NB4 (cell line): ENCODE data around the gene DTNBP1.

Source experiments
- DNase-seq: peaks from one replicate; pipeline ENCODE4 v3.0.0; 2010; ENCODE audit warnings: low read depth
- H3K4me3 ChIP-seq: one replicate; pipeline ENCODE4 v1.5.1; 2011; ENCODE audit warnings: mild to moderate bottlenecking, low read depth, low read length, moderate library complexity
- MYC ChIP-seq: IDR thresholded peaks from 2 replicates; pipeline ENCODE4 v1.6.1; 2011; ENCODE audit warnings: low read depth, low read length
- POLR2A ChIP-seq: IDR thresholded peaks from 2 replicates; pipeline ENCODE4 v1.6.1; 2011; ENCODE audit warnings: mild to moderate bottlenecking; ENCODE audit not compliant: insufficient read length; ENCODE audit errors: extremely low read depth
- TF ChIP-seq, protein P1 (sequence below): IDR thresholded peaks from 2 replicates; pipeline ENCODE4 v1.6.1; 2011; ENCODE audit warnings: low read depth, low read length
- TF ChIP-seq, protein P2 (sequence below): IDR thresholded peaks from one replicate; pipeline ENCODE4 v1.5.1; 2012; ENCODE audit warnings: low read depth, low read length

The DTNBP1 gene

DNA sequence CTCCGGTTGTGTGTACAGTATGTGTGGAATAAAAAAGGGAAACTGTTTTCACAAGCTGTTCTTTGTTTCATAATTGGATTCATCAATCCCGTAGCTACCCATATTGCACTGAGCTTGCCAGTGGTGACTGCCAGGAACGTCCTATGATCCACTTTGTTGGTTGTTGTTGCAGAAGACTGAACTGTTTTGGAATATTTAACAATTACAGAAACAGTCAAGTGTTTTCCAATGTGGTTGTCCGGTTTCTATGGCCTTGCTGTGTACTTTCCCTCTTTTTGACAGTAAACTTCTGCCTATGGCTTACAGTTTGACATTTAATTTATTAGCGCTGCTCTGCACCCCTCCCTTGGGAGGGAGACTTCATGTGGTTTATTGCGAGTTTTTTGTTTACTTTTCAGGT, 141.2 kb downstream of the DTNBP1 start:
- DNase-seq = no peak
- TF ChIP-seq POLR2A = no peak
- H3K4me3 ChIP-seq = no peak overlapping the region

DNA sequence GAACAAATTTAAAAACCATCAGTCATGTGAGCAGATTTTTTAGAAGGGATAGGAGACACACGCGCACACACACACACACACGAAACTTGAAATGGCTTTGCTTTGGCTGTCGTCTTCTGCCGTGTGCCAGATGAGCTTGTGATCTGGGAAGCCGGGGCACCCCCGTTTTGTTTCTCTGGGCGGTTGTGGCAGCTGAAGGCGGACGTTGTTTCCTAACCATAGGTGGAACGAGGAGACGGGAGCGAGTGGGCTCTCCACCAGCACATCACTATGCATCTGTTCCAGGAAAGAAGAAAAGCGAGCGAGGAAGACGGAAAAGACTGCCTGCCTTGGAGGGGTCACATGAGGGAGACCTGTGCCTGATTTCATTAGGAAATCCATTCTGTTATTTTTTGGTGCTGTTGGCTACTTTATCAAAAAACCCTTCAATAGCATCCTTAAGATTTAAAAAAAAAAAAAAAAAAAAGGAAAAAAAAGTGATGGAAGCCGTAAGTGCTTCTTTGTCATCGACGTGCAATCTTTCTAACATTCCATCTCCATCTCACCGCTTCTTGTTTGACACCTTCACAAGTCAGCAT, 142.1 kb downstream of the DTNBP1 start:
- H3K4me3 ChIP-seq = no peak overlapping the region
- no peak for DNase-seq
- TF ChIP-seq, protein P1, sequence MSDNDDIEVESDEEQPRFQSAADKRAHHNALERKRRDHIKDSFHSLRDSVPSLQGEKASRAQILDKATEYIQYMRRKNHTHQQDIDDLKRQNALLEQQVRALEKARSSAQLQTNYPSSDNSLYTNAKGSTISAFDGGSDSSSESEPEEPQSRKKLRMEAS = no peak
- no peak for TF ChIP-seq MYC
- TF ChIP-seq, protein P2, sequence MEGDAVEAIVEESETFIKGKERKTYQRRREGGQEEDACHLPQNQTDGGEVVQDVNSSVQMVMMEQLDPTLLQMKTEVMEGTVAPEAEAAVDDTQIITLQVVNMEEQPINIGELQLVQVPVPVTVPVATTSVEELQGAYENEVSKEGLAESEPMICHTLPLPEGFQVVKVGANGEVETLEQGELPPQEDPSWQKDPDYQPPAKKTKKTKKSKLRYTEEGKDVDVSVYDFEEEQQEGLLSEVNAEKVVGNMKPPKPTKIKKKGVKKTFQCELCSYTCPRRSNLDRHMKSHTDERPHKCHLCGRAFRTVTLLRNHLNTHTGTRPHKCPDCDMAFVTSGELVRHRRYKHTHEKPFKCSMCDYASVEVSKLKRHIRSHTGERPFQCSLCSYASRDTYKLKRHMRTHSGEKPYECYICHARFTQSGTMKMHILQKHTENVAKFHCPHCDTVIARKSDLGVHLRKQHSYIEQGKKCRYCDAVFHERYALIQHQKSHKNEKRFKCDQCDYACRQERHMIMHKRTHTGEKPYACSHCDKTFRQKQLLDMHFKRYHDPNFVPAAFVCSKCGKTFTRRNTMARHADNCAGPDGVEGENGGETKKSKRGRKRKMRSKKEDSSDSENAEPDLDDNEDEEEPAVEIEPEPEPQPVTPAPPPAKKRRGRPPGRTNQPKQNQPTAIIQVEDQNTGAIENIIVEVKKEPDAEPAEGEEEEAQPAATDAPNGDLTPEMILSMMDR = no peak
- no peak for TF ChIP-seq POLR2A

DNA sequence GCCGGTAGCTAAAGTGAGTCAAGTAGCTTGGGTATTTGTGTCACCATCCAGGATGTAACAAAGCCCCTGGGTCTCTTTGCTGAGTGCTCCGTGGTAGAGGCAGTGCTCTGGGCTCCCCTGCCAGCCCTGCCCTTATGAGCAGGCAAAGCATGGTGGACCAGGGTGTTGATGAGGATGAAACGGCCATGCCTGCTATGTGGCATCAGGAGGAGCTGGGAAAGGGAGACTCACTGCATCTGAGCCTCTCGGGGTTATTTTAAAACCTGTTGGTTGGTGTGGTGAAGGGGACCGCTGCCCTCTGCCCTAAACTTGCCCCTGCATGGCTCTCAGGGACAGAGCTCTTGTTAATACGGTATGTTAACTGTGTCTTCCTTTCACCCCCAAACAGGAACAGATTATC, 143.1 kb downstream of the DTNBP1 start:
- TF ChIP-seq POLR2A (no peak), MYC (no peak)
- TF ChIP-seq, protein P1 = no peak
- TF ChIP-seq, protein P2 = no peak

DNA sequence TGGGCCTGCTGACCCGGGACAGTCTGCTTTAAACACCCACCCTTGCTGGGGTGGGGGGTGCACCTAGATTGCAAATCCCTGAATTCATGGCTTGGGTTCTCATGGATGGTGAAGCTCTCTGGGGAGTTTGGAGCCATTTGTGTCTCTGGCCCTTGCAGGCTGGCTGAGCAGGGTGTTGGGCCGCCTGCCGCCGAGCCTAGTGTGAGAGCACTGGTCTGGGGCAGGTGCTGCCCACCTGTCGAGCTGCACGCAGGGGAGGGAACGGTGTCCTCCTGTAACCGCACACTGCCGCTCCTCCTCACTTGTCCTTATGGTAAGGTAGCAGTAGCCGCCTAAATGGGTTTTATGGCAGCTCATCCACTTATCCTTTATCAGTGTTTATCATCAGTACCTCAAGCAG, 143.9 kb downstream of the DTNBP1 start:
- DNase-seq = no peak
- no peak for TF ChIP-seq MYC
- no peak overlapping the region for H3K4me3 ChIP-seq

More for the DNA sequence above, 143.1 kb downstream of the DTNBP1 start:
- DNase-seq = no peak
- H3K4me3 ChIP-seq = no peak overlapping the region

DNA sequence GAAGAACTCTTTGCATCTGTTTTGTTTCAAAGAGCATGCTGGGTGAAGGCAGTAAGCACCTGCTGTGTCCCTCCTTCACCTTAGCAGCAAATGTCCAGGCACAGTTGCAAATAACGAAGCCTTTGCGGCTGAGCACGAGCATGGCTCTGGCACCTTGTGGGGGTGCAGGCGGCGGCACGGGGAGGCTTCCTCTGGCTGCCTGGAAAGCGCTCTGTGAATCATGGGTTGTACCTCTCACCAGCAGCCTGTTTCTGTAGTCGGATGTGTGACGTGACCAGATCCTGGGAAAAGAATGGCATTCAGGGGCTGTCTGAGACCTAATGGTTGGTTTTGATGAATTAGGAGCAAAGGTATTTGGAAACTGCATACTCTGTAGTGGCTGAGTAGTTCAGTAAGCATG, 144.8 kb downstream of the DTNBP1 start:
- no peak for DNase-seq
- TF ChIP-seq MYC = no peak
- H3K4me3 ChIP-seq = no peak overlapping the region

DNA sequence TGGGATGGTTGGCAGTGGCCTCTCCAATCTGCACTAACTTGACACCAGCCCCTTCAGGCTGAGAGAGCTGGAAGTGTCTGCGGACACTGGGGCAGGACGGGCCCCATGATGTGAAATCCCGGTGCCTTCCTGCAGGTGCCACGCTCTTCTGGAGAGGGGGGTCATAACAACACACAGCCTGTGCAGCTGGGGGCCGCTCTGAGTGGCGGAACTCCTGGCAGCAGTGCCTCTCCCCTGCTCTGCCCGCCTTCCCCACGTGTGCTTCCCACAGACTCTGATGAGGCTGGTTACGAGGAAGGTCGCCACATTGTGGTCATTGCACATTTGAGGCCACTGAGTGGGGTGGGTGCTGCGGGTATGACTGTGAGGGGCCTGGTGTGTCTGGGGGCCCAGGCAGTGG, 145.2 kb downstream of the DTNBP1 start:
- no peak overlapping the region for H3K4me3 ChIP-seq
- no peak for DNase-seq
- TF ChIP-seq, protein P2 = no peak
- TF ChIP-seq POLR2A = no peak
- TF ChIP-seq, protein P1 = no peak
- TF ChIP-seq MYC = no peak

DNA sequence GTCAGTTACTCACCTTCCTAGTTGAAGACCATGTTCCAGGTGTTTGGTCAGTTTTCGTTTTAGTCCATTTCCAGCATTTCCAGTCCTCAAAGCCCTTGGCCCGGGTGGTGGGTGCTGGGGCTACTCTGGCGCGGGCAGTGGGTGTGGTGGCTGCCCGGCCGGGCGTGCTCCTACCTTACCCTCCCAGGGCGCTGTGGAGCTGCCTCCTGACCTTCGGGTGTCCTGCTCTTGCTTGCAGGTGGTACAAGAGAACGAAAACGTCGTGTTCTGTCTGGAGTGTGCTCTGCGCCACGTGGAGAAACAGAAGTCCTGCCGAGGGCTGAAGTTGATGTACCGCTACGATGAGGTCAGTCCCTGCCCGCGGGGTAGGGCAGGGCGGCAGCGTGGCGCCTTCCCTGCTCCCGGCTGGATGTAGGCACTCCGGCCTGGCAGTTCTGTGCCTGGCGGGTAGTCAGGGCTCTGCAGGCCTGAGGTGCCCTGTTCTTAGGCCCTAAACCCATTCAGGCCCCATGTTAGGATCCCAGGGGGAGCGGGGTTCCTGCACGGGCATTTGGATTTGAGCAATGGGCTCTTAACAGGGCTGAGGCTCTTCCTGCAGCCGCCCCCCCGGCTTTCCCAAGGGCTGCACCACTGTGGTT, 145.8 kb downstream of the DTNBP1 start:
- DNase-seq = no peak
- no peak overlapping the region for H3K4me3 ChIP-seq
- TF ChIP-seq MYC (no peak), POLR2A (no peak)
- TF ChIP-seq, protein P2 = no peak
- TF ChIP-seq, protein P1 = no peak
